Mucosa of gallbladder (tissue), 1 donor: ENCODE results near the gene TANGO6. TPM values are rescaled to one million over a fixed set of nuclear protein-coding genes. Genes with fewer than 3 reads are reported as not detected.

Source experiments
- DNase-seq: peaks from one replicate; pipeline ENCODE4 v3.0.0-alpha.2; 2020; ENCODE audit warnings: low spot score
- total RNA-seq: library from RNA; stranded (reverse); gene quantifications from one replicate; pipeline ENCODE4 v1.2.1, GENCODE V29; 2021
- donor health status: DM: no; HTN: no; CAD: no.

TANGO6 gene
- total RNA-seq, 1 donor from 2014 or later = 11.0 TPM

- no peak for DNase-seq
Observed at GRCh38 chr16:68866933-68867332, 23.6 kb downstream of the TANGO6 start.

- DNase-seq = no peak
Observed at GRCh38 chr16:68869492-68870088, 26.3 kb downstream of the TANGO6 start.

- no peak for DNase-seq
Observed at GRCh38 chr16:68873635-68874471, 30.5 kb downstream of the TANGO6 start.

- no peak for DNase-seq
Observed at GRCh38 chr16:68875871-68876270, 32.5 kb downstream of the TANGO6 start.

- no peak for DNase-seq
Observed at GRCh38 chr16:68883685-68884084, 40.4 kb downstream of the TANGO6 start.

- DNase-seq = no peak
Observed at GRCh38 chr16:68884401-68884800, 41.1 kb downstream of the TANGO6 start.

- no peak for DNase-seq
Observed at GRCh38 chr16:68884861-68885720, 41.8 kb downstream of the TANGO6 start.

GRCh38 chr16:68887107-68887506 is 43.8 kb downstream of the TANGO6 start:
- DNase-seq = no peak

GRCh38 chr16:68889508-68890150 is 46.3 kb downstream of the TANGO6 start:
- no peak for DNase-seq

- no peak for DNase-seq
Observed at GRCh38 chr16:68892214-68892613, 48.9 kb downstream of the TANGO6 start.

GRCh38 chr16:68892898-68893297 is 49.6 kb downstream of the TANGO6 start:
- DNase-seq = no peak

GRCh38 chr16:68893710-68894705 is 50.7 kb downstream of the TANGO6 start:
- no peak for DNase-seq

GRCh38 chr16:68894714-68895113 is 51.4 kb downstream of the TANGO6 start:
- no peak for DNase-seq

- DNase-seq = no peak
Observed at GRCh38 chr16:68898026-68898425, 54.7 kb downstream of the TANGO6 start.

GRCh38 chr16:68900009-68900408 is 56.7 kb downstream of the TANGO6 start:
- no peak for DNase-seq

GRCh38 chr16:68902003-68902968 is 59.0 kb downstream of the TANGO6 start:
- peak; percentile 31 for DNase-seq

GRCh38 chr16:68902969-68903345 is 59.6 kb downstream of the TANGO6 start:
- DNase-seq = no peak

- no peak for DNase-seq
Observed at GRCh38 chr16:68907297-68907696, 64.0 kb downstream of the TANGO6 start.

- no peak for DNase-seq
Observed at GRCh38 chr16:68907781-68908181, 64.5 kb downstream of the TANGO6 start.
